ENCODE measurements around the gene GPC5.

The GPC5 gene

GRCh38 chr13:92312823-92313222 lies 914.4 kb downstream of the GPC5 start:
- DNase-seq = no peak

GRCh38 chr13:92313382-92313781 lies 915.0 kb downstream of the GPC5 start:
- no peak for DNase-seq

DNA sequence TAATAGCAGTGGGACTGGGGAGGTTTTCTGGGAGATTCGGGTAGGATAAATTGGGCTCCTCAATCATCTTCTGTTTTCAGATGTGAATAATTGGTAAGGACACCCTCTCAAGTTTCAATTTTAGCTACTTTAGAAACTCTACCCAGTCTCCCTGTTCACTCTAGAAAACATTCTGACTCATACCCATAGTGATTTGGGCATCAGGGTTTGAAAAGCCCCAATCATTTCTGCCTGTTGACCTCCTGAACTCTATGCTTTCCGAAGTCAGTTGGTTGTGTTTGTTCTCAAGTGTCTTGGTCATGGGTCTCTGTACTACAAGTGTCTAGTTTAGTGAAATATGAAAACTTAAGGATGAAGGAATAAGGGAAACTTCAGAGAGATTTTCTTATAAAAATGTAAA lies 916.8 kb downstream of the GPC5 start:
- DNase-seq = no peak

DNA sequence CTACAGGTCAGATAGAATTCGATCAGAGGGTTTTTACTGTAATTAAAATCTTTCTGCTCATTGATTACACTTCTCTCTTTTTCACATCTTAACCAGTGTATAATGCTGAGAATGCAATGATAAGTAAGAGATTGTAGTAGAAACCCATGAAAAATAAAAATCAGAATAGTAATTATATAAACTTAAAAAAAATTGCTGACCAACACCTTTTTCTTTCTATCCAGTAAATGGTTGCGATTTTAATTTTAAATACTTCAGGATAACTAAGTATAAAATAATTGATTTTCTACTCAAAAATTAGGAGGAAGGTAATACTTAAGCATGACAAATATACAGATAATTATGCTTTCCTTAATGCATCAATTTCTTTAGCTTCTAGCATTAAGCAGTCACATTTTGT lies 917.6 kb downstream of the GPC5 start:
- DNase-seq = no peak

DNA sequence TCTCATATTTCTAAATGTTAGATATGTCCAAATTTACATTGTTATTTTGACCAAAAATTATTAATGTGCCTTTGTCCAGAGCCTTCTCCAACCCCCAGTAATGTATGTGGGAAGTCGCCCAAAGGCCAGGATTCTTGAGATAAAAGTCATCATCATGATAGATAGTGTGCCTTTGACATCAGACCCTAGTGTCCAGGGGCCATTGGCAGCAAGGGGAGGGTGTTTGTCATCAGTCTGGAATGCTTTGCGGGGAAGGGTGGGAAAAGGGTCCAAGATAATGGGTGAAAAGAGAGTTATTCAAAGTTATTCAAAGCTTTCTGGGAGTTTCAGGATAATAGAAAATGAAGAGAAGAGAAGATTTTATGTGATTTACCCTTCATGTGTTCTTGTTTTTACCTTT lies 918.6 kb downstream of the GPC5 start:
- no peak for DNase-seq

DNA sequence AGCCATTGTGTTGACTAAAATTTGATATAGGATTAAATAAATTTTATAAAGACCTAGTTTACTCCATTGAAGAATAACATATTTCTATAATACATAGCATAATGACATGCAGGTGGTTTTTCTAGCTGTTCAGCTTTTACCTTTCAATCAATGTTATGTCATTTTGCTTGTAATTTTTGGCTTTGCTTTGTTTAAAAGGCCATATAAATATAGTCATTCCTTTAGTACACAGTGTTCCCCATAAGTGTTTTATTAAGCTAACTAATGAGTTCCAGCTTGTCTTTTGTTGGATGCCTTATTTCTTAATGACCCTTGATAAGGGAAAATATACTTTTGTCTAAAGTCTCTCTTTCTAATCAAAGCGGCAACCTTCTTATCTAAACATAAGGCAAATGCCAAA lies 921.9 kb downstream of the GPC5 start:
- no peak for DNase-seq

DNA sequence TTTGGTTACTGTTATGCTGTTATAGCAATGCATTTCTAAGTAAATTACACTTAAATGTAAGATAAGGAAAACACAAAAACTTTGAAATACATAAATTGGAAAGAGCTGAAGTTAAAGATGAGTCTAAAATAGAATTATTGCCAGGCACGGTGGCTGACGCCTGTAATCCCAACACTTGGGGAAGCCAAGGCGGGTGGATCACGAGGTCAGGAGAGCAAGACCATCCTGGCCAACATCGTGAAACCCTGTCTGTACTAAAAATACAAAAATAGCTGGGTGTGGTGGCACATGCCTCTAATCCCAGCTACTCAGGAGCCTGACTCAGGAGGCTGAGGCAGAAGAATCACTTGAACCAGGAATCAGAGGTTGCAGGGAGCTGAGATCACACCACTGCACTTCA lies 922.8 kb downstream of the GPC5 start:
- DNase-seq = no peak

DNA sequence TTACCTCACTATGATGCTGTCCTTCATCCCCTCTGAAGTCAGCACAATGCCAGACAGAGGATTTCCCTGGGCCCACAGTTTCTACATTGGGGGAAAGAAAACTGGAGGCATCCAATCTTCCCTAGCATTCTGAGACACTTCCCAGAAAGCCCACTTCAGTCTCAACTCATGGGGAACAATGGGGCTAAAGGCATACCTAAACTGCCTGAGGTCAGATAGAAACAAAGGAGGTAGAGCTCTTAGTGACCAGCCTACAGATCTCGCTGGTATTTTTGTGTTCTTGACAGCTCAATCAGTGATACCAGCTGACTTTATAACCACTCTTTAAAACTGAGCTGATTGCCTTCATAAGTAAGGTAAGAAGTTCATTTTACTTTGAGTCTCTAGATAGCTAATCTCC lies 947.2 kb downstream of the GPC5 start:
- DNase-seq = no peak

- DNase-seq = no peak
These were observed 947.6 kb downstream of the GPC5 start for GRCh38 chr13:92346046-92346445.

DNA sequence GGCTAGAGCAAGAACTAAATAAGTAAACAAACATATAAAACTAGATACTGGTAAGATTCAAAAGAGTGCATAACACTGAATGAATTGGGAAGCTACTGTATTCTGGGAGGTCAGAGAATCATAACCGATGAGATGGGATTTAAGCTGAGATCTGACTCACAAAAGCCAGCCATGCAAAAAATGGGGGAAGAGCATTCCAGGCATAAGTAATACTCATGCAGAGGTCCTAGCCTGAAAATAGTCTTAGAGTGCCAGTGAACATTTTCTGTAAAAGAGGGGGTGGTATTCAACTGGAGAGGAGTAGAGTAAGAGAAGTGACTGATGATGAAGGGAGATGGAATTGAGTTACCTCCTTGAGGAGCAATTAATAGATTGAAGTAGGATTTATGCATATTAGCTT lies 956.2 kb downstream of the GPC5 start:
- no peak for DNase-seq

GRCh38 chr13:92355213-92355612 lies 956.8 kb downstream of the GPC5 start:
- no peak for DNase-seq

DNA sequence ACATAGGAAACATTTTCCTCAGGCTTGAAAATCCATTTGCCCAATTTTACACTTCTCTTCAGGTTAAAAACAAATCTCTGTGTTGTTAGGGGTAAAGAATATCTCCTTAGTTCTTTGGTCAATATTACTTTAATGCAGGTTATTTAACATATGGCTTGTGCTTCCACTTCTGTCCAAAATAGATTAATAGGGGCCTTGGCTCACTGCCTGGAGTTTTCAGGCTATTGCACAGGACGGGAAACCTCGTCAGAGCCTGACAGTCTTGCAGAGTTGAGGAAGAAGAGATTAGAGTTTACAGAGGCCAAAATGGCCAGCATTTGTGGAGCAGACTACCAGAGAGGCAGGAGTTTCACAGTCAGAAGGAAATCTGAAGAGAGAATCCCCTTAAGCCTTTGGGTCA lies 964.3 kb downstream of the GPC5 start:
- DNase-seq = no peak

- no peak for DNase-seq
These were observed 967.5 kb downstream of the GPC5 start for GRCh38 chr13:92365904-92366303.

GRCh38 chr13:92377396-92377795 lies 979.0 kb downstream of the GPC5 start:
- DNase-seq = no peak

DNA sequence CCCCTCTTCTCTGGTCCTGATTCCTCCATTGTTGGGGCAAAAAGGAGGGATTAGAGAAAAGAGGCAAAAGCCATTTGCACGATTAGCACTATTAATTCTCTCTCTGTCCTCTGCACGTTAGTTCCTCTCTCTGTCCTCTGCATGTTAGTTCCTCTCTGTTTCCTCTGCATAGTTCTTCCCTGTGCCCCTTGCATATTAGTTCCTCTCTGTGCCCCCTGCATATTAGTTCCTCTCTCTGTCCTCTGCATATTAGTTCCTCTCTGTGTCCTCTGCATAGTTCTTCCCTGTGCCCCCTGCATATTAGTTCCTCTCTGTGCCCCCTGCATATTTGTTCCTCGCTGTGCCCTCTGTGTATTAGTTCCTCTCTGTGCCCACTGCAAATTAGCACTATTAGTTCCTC lies 981.0 kb downstream of the GPC5 start:
- no peak for DNase-seq

DNA sequence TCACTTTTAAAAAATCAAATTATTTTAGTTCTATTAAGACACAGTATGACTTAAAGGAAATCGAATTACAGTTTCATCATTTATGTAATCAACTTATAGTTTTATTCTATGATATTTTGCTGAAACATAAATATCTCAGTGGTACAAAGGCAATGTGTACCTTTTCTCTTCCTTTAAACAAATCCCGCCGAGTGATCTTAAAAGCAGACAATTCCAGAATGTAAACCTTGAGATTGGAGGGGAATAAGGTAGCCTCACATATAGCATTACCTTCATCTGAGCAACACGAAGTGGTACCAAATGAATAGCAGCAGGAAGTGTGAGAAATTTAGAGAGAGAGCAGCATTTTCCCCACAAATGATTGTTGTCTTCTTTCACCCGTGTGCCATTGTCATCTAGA lies 986.0 kb downstream of the GPC5 start:
- no peak for DNase-seq

DNA sequence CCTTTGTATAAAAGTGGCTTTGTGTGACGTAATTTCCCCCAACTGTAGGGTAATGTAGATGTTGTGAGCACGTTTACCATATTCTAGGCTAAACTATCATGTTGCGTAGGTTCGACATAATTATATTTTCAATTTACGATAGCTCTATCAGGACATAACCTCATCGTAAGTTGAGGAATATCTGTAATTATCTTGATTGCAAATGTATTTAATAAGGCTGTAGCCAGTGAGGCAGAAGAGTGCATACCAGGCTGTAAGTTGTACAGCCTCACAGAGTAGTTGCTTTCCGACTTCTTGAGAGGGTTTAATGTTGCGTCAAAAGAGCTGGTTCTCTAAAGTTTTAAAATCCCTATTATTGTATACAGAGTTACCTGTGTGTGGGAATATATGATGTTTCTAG lies 988.8 kb downstream of the GPC5 start:
- DNase-seq = no peak

DNA sequence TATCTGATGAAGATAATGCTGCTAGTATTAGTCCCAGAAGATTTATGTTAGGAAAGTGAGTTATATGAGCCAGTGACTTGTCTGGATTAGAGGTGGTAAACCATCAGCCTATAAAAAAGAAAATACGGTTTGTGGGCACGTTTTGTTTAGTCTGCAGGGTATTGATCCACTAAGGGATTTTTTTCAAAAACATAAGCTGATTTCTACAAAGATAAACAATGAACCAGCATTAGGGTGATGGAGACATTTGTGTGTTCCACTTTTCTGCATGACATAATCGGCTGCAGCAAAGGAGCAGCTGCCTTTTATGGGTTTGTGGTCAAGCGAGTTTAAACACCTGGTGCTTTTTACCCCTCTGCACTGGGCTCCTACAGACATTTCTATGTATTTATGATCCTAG lies 991.8 kb downstream of the GPC5 start:
- no peak for DNase-seq

- DNase-seq = no peak
These were observed 1005.2 kb downstream of the GPC5 start for GRCh38 chr13:92403606-92404005.

- no peak for DNase-seq
These were observed 1009.4 kb downstream of the GPC5 start for GRCh38 chr13:92407858-92408257.

GRCh38 chr13:92412481-92412880 lies 1014.1 kb downstream of the GPC5 start:
- no peak for DNase-seq

- no peak for DNase-seq
These were observed 1014.6 kb downstream of the GPC5 start for GRCh38 chr13:92412996-92413395.

GRCh38 chr13:92413452-92413851 lies 1015.0 kb downstream of the GPC5 start:
- no peak for DNase-seq

GRCh38 chr13:92414851-92415250 lies 1016.4 kb downstream of the GPC5 start:
- DNase-seq = no peak

- no peak for DNase-seq
These were observed 1017.4 kb downstream of the GPC5 start for GRCh38 chr13:92415781-92416180.

- no peak for DNase-seq
These were observed 1020.5 kb downstream of the GPC5 start for GRCh38 chr13:92418818-92419412.
